ENCODE results near the gene ARL8B. TPM values are rescaled to one million over a fixed set of nuclear protein-coding genes. Genes with fewer than 3 reads are reported as not detected.

The ARL8B gene
- polyA plus RNA-seq, 1 donor (not counting 4 experiments of a cell fraction or from before 2014, with no cell fraction given), result 102 TPM

DNA sequence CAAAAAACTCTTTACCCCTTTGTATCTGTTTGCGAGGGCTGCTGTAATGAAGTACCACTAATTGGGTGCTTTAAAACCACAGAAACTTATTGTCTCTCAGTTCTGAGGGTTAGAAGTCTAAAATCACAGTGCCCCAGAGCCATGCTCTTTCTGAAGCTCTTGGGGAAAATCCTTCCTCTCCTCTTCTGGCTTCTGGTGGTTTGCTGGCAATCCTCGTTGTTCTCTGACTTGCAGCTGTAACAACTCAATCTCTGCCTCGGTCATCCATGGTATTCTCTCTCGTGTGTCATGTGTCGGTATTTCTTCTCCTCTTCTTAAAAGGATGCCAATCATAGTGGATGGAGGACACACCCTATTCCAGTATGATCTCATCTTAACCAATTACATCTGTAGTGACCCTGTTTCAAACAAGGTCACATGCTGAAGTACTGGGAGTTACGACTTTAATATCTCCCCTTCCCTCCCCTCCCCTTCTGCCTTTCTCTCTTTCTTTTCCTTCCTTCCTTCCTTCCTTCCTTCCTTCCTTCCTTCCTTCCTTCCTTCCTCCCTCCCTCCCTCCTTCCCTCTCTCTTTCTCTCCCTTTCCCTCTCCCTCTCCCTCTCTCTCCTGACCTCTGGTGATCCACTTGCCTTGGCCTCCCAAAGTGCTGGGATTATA is 6.5 kb upstream of the ARL8B start:
- H3K27ac ChIP-seq (ENCODE audit: control insufficient read depth, insufficient read depth, low read length), result no peak overlapping the region
- H3K27me3 ChIP-seq (ENCODE audit: control insufficient read depth, extremely low read depth, insufficient read depth, low read length), result no peaks in the 10 kb centered on the region
- no peaks in the 10 kb centered on the region for H3K36me3 ChIP-seq (ENCODE audit: control insufficient read depth in 2 of 2, extremely low read depth in 1 of 2, insufficient read depth in 2 of 2, low read length in 2 of 2)
- H3K9ac ChIP-seq (ENCODE audit: control insufficient read depth, extremely low read depth, insufficient read depth, low read length), result no peak overlapping the region
- TF ChIP-seq EZH2 (IDR thresholded peaks at IDR 0.05; ENCODE audit: low read length), result no peak
- TF ChIP-seq, protein P1, sequence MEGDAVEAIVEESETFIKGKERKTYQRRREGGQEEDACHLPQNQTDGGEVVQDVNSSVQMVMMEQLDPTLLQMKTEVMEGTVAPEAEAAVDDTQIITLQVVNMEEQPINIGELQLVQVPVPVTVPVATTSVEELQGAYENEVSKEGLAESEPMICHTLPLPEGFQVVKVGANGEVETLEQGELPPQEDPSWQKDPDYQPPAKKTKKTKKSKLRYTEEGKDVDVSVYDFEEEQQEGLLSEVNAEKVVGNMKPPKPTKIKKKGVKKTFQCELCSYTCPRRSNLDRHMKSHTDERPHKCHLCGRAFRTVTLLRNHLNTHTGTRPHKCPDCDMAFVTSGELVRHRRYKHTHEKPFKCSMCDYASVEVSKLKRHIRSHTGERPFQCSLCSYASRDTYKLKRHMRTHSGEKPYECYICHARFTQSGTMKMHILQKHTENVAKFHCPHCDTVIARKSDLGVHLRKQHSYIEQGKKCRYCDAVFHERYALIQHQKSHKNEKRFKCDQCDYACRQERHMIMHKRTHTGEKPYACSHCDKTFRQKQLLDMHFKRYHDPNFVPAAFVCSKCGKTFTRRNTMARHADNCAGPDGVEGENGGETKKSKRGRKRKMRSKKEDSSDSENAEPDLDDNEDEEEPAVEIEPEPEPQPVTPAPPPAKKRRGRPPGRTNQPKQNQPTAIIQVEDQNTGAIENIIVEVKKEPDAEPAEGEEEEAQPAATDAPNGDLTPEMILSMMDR (optimal IDR thresholded peaks at IDR 0.05 in 1 of 3, IDR thresholded peaks at IDR 0.05 in 1 of 3, conservative IDR thresholded peaks at IDR 0.05 in 1 of 3; ENCODE audit: extremely low read depth in 1 of 3, insufficient read depth in 2 of 3, low read length in 3 of 3), result no peak
- FAIRE-seq (no peak), DNase-seq (ENCODE audit: low read depth, low spot score) (no peak)
- no peak overlapping the region for H2AFZ ChIP-seq (ENCODE audit: control insufficient read depth, low read length)
- H3K4me2 ChIP-seq (ENCODE audit: control insufficient read depth, extremely low read depth, insufficient read depth, low read depth, low read length), result no peak overlapping the region
- H3K4me3 ChIP-seq (ENCODE audit: control insufficient read depth in 2 of 3, extremely low read depth in 1 of 3, insufficient read depth in 2 of 3, low read depth in 1 of 3, low read length in 3 of 3), result no peak overlapping the region
- no peaks in the 10 kb centered on the region for H4K20me1 ChIP-seq (ENCODE audit: control insufficient read depth, extremely low read depth, insufficient read depth, low read length)
- no peaks in the 10 kb centered on the region for H3K9me1 ChIP-seq (ENCODE audit: control insufficient read depth, extremely low read depth, insufficient read depth, low read length)
- no peaks in the 10 kb centered on the region for H3K79me2 ChIP-seq (ENCODE audit: control insufficient read depth, insufficient read depth, low read length)
- no peaks in the 10 kb centered on the region for H3K4me1 ChIP-seq (ENCODE audit: control insufficient read depth, extremely low read depth, insufficient read depth, low read length)
- dilution Hi-C loops (cut with MboI; ENCODE audit: extremely low pct_ligation_motif_present, low sequenced_read_pairs), result no loop called here
- no peaks in the 10 kb centered on the region for H3K9me3 ChIP-seq (ENCODE audit: control insufficient read depth, low read depth, low read length)

DNA sequence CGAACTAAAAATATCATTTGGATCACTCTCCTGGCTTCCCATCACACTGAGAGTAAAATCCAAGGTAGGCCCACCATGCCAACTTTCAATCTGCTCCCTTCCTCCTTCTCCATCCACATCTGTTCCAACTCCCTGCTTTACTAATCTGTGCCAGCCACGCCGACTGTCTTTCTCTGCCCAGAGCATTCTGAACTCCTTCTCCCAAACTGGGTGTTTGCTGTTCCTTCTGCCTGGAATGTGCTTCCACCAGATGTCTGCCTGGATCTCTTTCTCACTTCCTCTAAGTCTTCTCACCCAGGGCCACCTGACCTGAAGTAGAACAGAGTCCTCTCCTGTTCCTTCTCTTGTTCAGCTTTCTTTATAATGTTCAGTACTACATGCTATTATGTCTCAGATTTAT is 5.6 kb upstream of the ARL8B start:
- Histone ChIP-seq H2AFZ (ENCODE audit: control insufficient read depth, low read length) (peak overlapping the region; percentile 74), H3K4me1 (ENCODE audit: control insufficient read depth, extremely low read depth, insufficient read depth, low read length) (no peaks in the 10 kb centered on the region), H3K27ac (ENCODE audit: control insufficient read depth, insufficient read depth, low read length) (no peak overlapping the region), H4K20me1 (ENCODE audit: control insufficient read depth, extremely low read depth, insufficient read depth, low read length) (no peaks in the 10 kb centered on the region), H3K9me3 (ENCODE audit: control insufficient read depth, low read depth, low read length) (no peaks in the 10 kb centered on the region), H3K4me3 (ENCODE audit: control insufficient read depth in 2 of 3, extremely low read depth in 1 of 3, insufficient read depth in 2 of 3, low read depth in 1 of 3, low read length in 3 of 3) (no peak overlapping the region), H3K9me1 (ENCODE audit: control insufficient read depth, extremely low read depth, insufficient read depth, low read length) (no peaks in the 10 kb centered on the region), H3K36me3 (ENCODE audit: control insufficient read depth in 2 of 2, extremely low read depth in 1 of 2, insufficient read depth in 2 of 2, low read length in 2 of 2) (no peaks in the 10 kb centered on the region), H3K27me3 (ENCODE audit: control insufficient read depth, extremely low read depth, insufficient read depth, low read length) (no peaks in the 10 kb centered on the region), H3K9ac (ENCODE audit: control insufficient read depth, extremely low read depth, insufficient read depth, low read length) (no peak overlapping the region), H3K79me2 (ENCODE audit: control insufficient read depth, insufficient read depth, low read length) (no peaks in the 10 kb centered on the region), H3K4me2 (ENCODE audit: control insufficient read depth, extremely low read depth, insufficient read depth, low read depth, low read length) (no peak overlapping the region)
- DNase-seq (ENCODE audit: low read depth, low spot score), result no peak
- TF ChIP-seq, protein P1 (optimal IDR thresholded peaks at IDR 0.05 in 1 of 3, IDR thresholded peaks at IDR 0.05 in 1 of 3, conservative IDR thresholded peaks at IDR 0.05 in 1 of 3; ENCODE audit: extremely low read depth in 1 of 3, insufficient read depth in 2 of 3, low read length in 3 of 3), result no peak
- no peak for TF ChIP-seq EZH2 (IDR thresholded peaks at IDR 0.05; ENCODE audit: low read length)
- FAIRE-seq, result no peak
- dilution Hi-C loops (cut with MboI; ENCODE audit: extremely low pct_ligation_motif_present, low sequenced_read_pairs), result no loop called here

All from keratinocyte (primary cell).